H1 (cell line): ENCODE data around the gene TCF19. TPM values are rescaled to one million over a fixed set of nuclear protein-coding genes. Genes with fewer than 3 reads are reported as not detected.

ENCODE experiments used
- CTCF ChIA-PET: fragments of 300-600 bp; sonication (Branson Sonifier 250); formaldehyde crosslinking; loops from one replicate; lab custom pipeline; 2021; ENCODE audit not compliant: partially characterized antibody; lab: Charles Lee
- POLR2A ChIA-PET: fragments of 300-600 bp; sonication (Branson Sonifier 250); formaldehyde crosslinking; loops from one replicate; lab custom pipeline; 2021; ENCODE audit warnings: inconsistent platforms; ENCODE audit not compliant: partially characterized antibody; lab: Charles Lee
- DNase-seq, 2 experiments: peaks; one replicate each; pipeline versions ENCODE4 v3.0.0 to v3.0.0-alpha.2; 2010 to 2022; ENCODE audit warnings: low spot score in 2 of 2, low read depth in 1 of 2, mixed read lengths in 1 of 2
- FAIRE-seq: peaks from 2 replicates; lab custom pipeline; 2011; peaks lifted over from hg19 to GRCh38; lab: Jason Lieb, UNC
- H2AFZ ChIP-seq: 2 replicates; pipeline ENCODE4 v1.8.1; 2012; ENCODE audit warnings: low read length, inconsistent platforms
- H2AK5ac ChIP-seq: 2 replicates; pipeline ENCODE4 v1.6.1; 2013; ENCODE audit warnings: low read depth, low read length
- H2BK120ac ChIP-seq: replicated peaks from 2 replicates; pipeline ENCODE3; 2013; ENCODE audit warnings: low read depth, low read length, inconsistent platforms
- H2BK12ac ChIP-seq: 2 replicates; pipeline ENCODE4 v1.6.1; 2013; ENCODE audit warnings: low read depth, low read length
- H2BK15ac ChIP-seq: 2 replicates; pipeline ENCODE4 v1.6.1; 2013; ENCODE audit warnings: low read length
- H2BK20ac ChIP-seq: 2 replicates; pipeline ENCODE4 v1.6.1; 2013; ENCODE audit warnings: low read length
- H2BK5ac ChIP-seq: 2 replicates; pipeline ENCODE4 v1.6.1; 2013; ENCODE audit warnings: low read depth, low read length
- H3K14ac ChIP-seq: 2 replicates; pipeline ENCODE4 v1.6.1; 2013; ENCODE audit warnings: inconsistent platforms; ENCODE audit not compliant: insufficient read length
- H3K18ac ChIP-seq: 2 replicates; pipeline ENCODE4 v1.6.1; 2013; ENCODE audit warnings: low read length; ENCODE audit errors: extremely low read depth
- H3K23ac ChIP-seq: 2 replicates; pipeline ENCODE4 v1.6.1; 2013; ENCODE audit warnings: inconsistent platforms; ENCODE audit not compliant: insufficient read length
- H3K23me2 ChIP-seq: 2 replicates; pipeline ENCODE4 v1.6.1; 2013; ENCODE audit warnings: low read depth, low read length
- H3K27ac ChIP-seq: 2 replicates; pipeline ENCODE4 v1.6.1; 2011; ENCODE audit warnings: low read depth, low read length, inconsistent platforms
- H3K27me3 ChIP-seq, 4 experiments: replicated peaks in 1 of 4; 1 replicate in 1 of 4; 2 replicates in 3 of 4; pipeline versions ENCODE4 v1.6.1 to v1.8.1; 2011 to 2013; ENCODE audit warnings: low read length in 3 of 4, mild to moderate bottlenecking in 3 of 4, inconsistent platforms in 2 of 4, mixed read lengths in 2 of 4, moderate library complexity in 1 of 4; ENCODE audit not compliant: control insufficient read depth in 3 of 4, insufficient read depth in 3 of 4; ENCODE audit errors: extremely low read depth in 1 of 4
- H3K36me3 ChIP-seq, 4 experiments: 2 replicates each; pipeline versions ENCODE4 v1.6.1 to v1.8.1; 2011 to 2013; ENCODE audit warnings: mild to moderate bottlenecking in 4 of 4, low read length in 3 of 4, moderate library complexity in 2 of 4, control low read depth in 1 of 4, inconsistent platforms in 1 of 4; ENCODE audit not compliant: insufficient read depth in 4 of 4, control insufficient read depth in 2 of 4
- H3K4ac ChIP-seq: replicated peaks from 2 replicates; pipeline ENCODE3; 2013; ENCODE audit warnings: low read length, low read depth, mixed read lengths, inconsistent platforms; ENCODE audit not compliant: insufficient read length
- H3K4me1 ChIP-seq, 4 experiments: replicated peaks in 1 of 4; 1 replicate in 1 of 4; 2 replicates in 3 of 4; pipeline versions ENCODE4 v1.6.1 to v1.8.1; 2011 to 2013; ENCODE audit warnings: low read length in 3 of 4, inconsistent platforms in 2 of 4, mixed read lengths in 1 of 4; ENCODE audit not compliant: insufficient read depth in 4 of 4, control insufficient read depth in 3 of 4
- H3K4me2 ChIP-seq, 2 experiments: 2 replicates each; pipeline versions ENCODE4 v1.6.1 to v1.8.1; 2011 to 2013; ENCODE audit warnings: low read depth in 2 of 2, low read length in 2 of 2, control low read depth in 1 of 2, inconsistent platforms in 1 of 2, mild to moderate bottlenecking in 1 of 2; ENCODE audit not compliant: insufficient read depth in 1 of 2
- H3K4me3 ChIP-seq, 4 experiments: fragments of 200-600, 300-600 bp in 1 of 4; sonication (generic), shearing (Covaris generic), sonication (Bioruptor Twin) in 1 of 4; 2 replicates each; pipeline versions ENCODE4 v1.5.1 to v1.8.1; 2011 to 2016; ENCODE audit warnings: low read length in 4 of 4, low read depth in 3 of 4, control low read depth in 2 of 4, inconsistent platforms in 2 of 4, mild to moderate bottlenecking in 2 of 4, mixed read lengths in 1 of 4, moderate library complexity in 1 of 4; ENCODE audit not compliant: insufficient read depth in 2 of 4; ENCODE audit errors: extremely low read depth in 1 of 4
- H3K56ac ChIP-seq: replicated peaks from 2 replicates; pipeline ENCODE3; 2013; ENCODE audit warnings: low read depth, mild to moderate bottlenecking, mixed read lengths, low read length, inconsistent platforms; ENCODE audit not compliant: insufficient read length
- H3K79me1 ChIP-seq: 2 replicates; pipeline ENCODE4 v1.6.1; 2013; ENCODE audit warnings: low read depth, low read length, control low read depth
- H3K79me2 ChIP-seq, 2 experiments: 2 replicates each; pipeline versions ENCODE4 v1.6.1 to v1.8.1; 2012 to 2013; ENCODE audit warnings: low read length in 2 of 2, mild to moderate bottlenecking in 2 of 2, inconsistent platforms in 1 of 2; ENCODE audit not compliant: insufficient read depth in 2 of 2, control insufficient read depth in 1 of 2
- H3K9ac ChIP-seq, 4 experiments: replicated peaks in 1 of 4; 1 replicate in 1 of 4; 2 replicates in 3 of 4; pipeline versions ENCODE4 v1.6.1 to v1.8.1; 2011 to 2013; ENCODE audit warnings: low read depth in 3 of 4, low read length in 3 of 4, control low read depth in 2 of 4, mild to moderate bottlenecking in 2 of 4, moderate library complexity in 2 of 4, inconsistent platforms in 1 of 4; ENCODE audit errors: extremely low read depth in 1 of 4
- H3K9me3 ChIP-seq, 2 experiments: 2 replicates each; pipeline versions ENCODE4 v1.6.1 to v1.8.1; 2012 to 2013; ENCODE audit warnings: mild to moderate bottlenecking in 2 of 2, moderate library complexity in 2 of 2, control low read depth in 1 of 2, inconsistent platforms in 1 of 2, low read depth in 1 of 2, low read length in 1 of 2, mixed read lengths in 1 of 2; ENCODE audit not compliant: insufficient read depth in 2 of 2
- H4K20me1 ChIP-seq, 2 experiments: replicated peaks in 1 of 2; 2 replicates each; pipeline versions ENCODE3 to v1.8.1; 2011 to 2013; ENCODE audit warnings: inconsistent platforms in 2 of 2, low read length in 2 of 2, mild to moderate bottlenecking in 1 of 2; ENCODE audit not compliant: insufficient read depth in 2 of 2, control insufficient read depth in 1 of 2
- H4K5ac ChIP-seq: 2 replicates; pipeline ENCODE4 v1.6.1; 2013; ENCODE audit warnings: low read length, low read depth, mixed read lengths, inconsistent platforms; ENCODE audit not compliant: insufficient read length
- H4K8ac ChIP-seq: 2 replicates; pipeline ENCODE4 v1.8.0; 2013; ENCODE audit warnings: mild to moderate bottlenecking, moderate library complexity, low read length, inconsistent platforms; ENCODE audit not compliant: insufficient read depth; ENCODE audit errors: extremely low read depth
- H4K91ac ChIP-seq: replicated peaks from 2 replicates; pipeline ENCODE3; 2013; ENCODE audit warnings: low read length, mixed read lengths, inconsistent platforms; ENCODE audit not compliant: insufficient read length
- CTCF ChIP-seq, 3 experiments: IDR thresholded peaks; 1 replicate in 2 of 3; 2 replicates in 1 of 3; pipeline versions ENCODE4 v1.5.1 to v1.6.1; 2011; ENCODE audit warnings: low read length in 3 of 3, mild to moderate bottlenecking in 3 of 3, inconsistent platforms in 2 of 3, low read depth in 1 of 3, moderate library complexity in 1 of 3; ENCODE audit not compliant: insufficient read depth in 1 of 3; ENCODE audit errors: control extremely low read depth in 1 of 3
- MAFK ChIP-seq: IDR thresholded peaks from 2 replicates; pipeline ENCODE4 v1.6.1; 2012; ENCODE audit warnings: low read depth, mild to moderate bottlenecking, improper control_type of control experiment, low read length
- RAD21 ChIP-seq, 2 experiments: IDR thresholded peaks in 1 of 2; conservative IDR thresholded peaks in 1 of 2; 2 replicates each; pipeline ENCODE4 v1.6.1; 2011; ENCODE audit warnings: low read depth in 2 of 2, low read length in 2 of 2, improper control_type of control experiment in 1 of 2, inconsistent platforms in 1 of 2, mild to moderate bottlenecking in 1 of 2, moderate library complexity in 1 of 2
- WGBS, 2 experiments: shearing (Covaris generic) in 1 of 2; methylation state at CpG; one replicate each; pipeline versions ENCODE4 v1.1.6 to v1.1.7; 2013 to 2015; ENCODE audit warnings: low lambda C conversion rate in 2 of 2, mixed read lengths in 2 of 2, inconsistent platforms in 1 of 2, low coverage in 1 of 2, missing lambda C conversion rate in 1 of 2; ENCODE audit not compliant: insufficient replicate concordance in 2 of 2, insufficient coverage in 1 of 2, insufficient read length in 1 of 2; ENCODE audit errors: extremely low coverage in 1 of 2, missing lambda C conversion rate in 1 of 2; 5-methylcytosine and 5-hydroxymethylcytosine counted together
- polyA plus RNA-seq, 7 experiments: library from polyadenylated mRNA; depleted of rRNA in 3 of 7; stranded (reverse) in 5 of 7; unstranded in 2 of 7; fragments of >200 nt in 5 of 7; fragments of 200-250 nt in 2 of 7; gene quantifications; 1 replicate in 5 of 7; 2 replicates in 1 of 7; 4 replicates in 1 of 7; pipeline versions ENCODE4 v1.2.1 to v1.2.3, GENCODE V29; 2011 to 2013; ENCODE audit warnings: missing spikeins in 2 of 7, mixed read lengths in 2 of 7
- total RNA-seq: library from RNA; stranded (reverse); fragmentation: NEBNext Ultra II Directional; extraction: Animal tissue kit (Norgen Biotek cat#: 25700); gene quantifications from 2 replicates; pipeline ENCODE4 v1.2.1, GENCODE V29; 2021

Gene TCF19
- total and polyA plus RNA-seq, 2 of the 8 experiments (the other 6 are each of a cell fraction or from before 2014, with no cell fraction given): 7.2 to 11.0 TPM

- Histone ChIP-seq H3K56ac (no peak overlapping the region), H3K79me1 (no peaks in the 10 kb centered on the region), H2BK12ac (no peak overlapping the region; the same call in 1 of the 2 replicates), H3K4me2 (no peak overlapping the region), H3K4me3 (no peak overlapping the region), H3K14ac (no peak overlapping the region), H3K36me3 (no peaks in the 10 kb centered on the region), H4K20me1 (no peaks in the 10 kb centered on the region), H3K23me2 (no peaks in the 10 kb centered on the region; the same call in 1 of the 2 replicates), H3K9me3 (peaks cover 0 to 4% of the 10 kb centered on the region in 2 experiments; a peak in 1 of 4 replicates), H2BK120ac (no peak overlapping the region), H2BK5ac (no peak overlapping the region), H2BK20ac (no peak overlapping the region), H3K4ac (no peak overlapping the region), H4K91ac (no peak overlapping the region), H4K8ac (no peak overlapping the region), H3K9ac (no peak overlapping the region), H2AFZ (no peak overlapping the region), H3K18ac (no peak overlapping the region), H3K4me1 (peaks cover 0 to 4% (median 0%) of the 10 kb centered on the region in 4 experiments; a peak in 2 of 7 replicates), H2BK15ac (no peak overlapping the region), H4K5ac (no peak overlapping the region), H2AK5ac (no peak overlapping the region), H3K23ac (no peak overlapping the region), H3K79me2 (no peaks in the 10 kb centered on the region), H3K27me3 (no peaks in the 10 kb centered on the region), H3K27ac (no peak overlapping the region)
- TF ChIP-seq CTCF (IDR thresholded peaks at IDR 0.05; ENCODE audit: control extremely low read depth in 1 of 3, insufficient read depth in 1 of 3, low read depth in 1 of 3, low read length in 3 of 3): peak; percentile 38 to 51 (median 51)
- no peak for TF ChIP-seq MAFK
- peak; percentile 48 to 63 for TF ChIP-seq RAD21 (IDR thresholded peaks at IDR 0.05 in 1 of 2, conservative IDR thresholded peaks at IDR 0.05 in 1 of 2; ENCODE audit: low read depth in 2 of 2, low read length in 2 of 2)
- FAIRE-seq: no peak
- WGBS, 2 experiments: 83% methylated on average over 8 of the region's 8 CpGs; no CpG with 5 or more reads in 1 of the 2 experiments
- ChIA-PET CTCF (interaction anchor here (0.6 to 11.0 kb wide), 22 partner anchors 10 to 349 kb away, joined by 3 to 103 read pairs (median 8); partner anchors contain the start of genes C6orf15, PSORS1C2 and TCF19), POLR2A (interaction anchor here (61.6 kb wide), 1 partner anchor 46 kb away, joined by 2251 read pairs; the partner anchor contains the start of genes CCHCR1, CDSN, POU5F1 and PSORS1C1)
- no peak for DNase-seq
Observed at GRCh38 chr6:31193206-31193605, 34.8 kb downstream of the TCF19 start.
